Right lobe of liver (tissue), 4 donors: ENCODE measurements around the gene MOB3B.
"Not testable (repeated sequence)": the region's sequence is repeated elsewhere in the genome, so short reads cannot be mapped to it uniquely, and the experiment has no call there.

ENCODE experiments used
- POLR2A ChIP-seq: fragments of 450-650 bp; IDR thresholded peaks from one replicate; pipeline ENCODE4 v1.6.1; 2017; ENCODE audit warnings: antibody characterized with exemption, mild to moderate bottlenecking
- TF ChIP-seq, protein P1 (sequence below), 4 donors: fragments of 200-600 bp in 3 of 4; fragments of 450-650 bp in 1 of 4; IDR thresholded peaks; one replicate each; pipeline versions ENCODE4 v1.5.1 to v1.8.0; 2016 to 2022; ENCODE audit warnings: antibody characterized with exemption in 4 of 4, mild to moderate bottlenecking in 2 of 4
- donor health status: DM: no; HTN: no; CAD: no.
- donor health status: DM: no; HTN: no; CAD: no.
- donor health status: DM: no; HTN: yes; CAD: no.

DNA sequence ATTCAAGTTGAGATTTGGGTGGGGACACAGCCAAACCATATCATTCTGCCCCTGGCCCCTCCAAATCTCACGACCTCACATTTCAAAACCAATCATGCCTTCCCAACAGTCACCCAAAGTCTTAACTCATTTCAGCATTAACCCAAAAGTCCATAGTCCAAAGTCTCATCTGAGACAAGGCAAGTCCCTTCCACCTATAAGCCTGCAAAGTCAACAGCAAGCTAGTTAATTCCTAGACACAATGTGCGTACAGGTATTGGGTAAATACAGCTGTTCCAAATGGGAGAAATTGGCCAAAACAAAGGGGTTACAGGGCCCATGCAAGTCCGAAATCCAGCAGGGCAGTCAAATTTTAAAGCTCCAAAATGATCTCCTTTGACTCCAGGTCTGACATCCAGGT, 64.7 kb downstream of the MOB3B start:
- TF ChIP-seq, protein P1, sequence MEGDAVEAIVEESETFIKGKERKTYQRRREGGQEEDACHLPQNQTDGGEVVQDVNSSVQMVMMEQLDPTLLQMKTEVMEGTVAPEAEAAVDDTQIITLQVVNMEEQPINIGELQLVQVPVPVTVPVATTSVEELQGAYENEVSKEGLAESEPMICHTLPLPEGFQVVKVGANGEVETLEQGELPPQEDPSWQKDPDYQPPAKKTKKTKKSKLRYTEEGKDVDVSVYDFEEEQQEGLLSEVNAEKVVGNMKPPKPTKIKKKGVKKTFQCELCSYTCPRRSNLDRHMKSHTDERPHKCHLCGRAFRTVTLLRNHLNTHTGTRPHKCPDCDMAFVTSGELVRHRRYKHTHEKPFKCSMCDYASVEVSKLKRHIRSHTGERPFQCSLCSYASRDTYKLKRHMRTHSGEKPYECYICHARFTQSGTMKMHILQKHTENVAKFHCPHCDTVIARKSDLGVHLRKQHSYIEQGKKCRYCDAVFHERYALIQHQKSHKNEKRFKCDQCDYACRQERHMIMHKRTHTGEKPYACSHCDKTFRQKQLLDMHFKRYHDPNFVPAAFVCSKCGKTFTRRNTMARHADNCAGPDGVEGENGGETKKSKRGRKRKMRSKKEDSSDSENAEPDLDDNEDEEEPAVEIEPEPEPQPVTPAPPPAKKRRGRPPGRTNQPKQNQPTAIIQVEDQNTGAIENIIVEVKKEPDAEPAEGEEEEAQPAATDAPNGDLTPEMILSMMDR (IDR thresholded peaks at IDR 0.05): not testable (repeated sequence)
- TF ChIP-seq POLR2A: not testable (repeated sequence)
